ENCODE results near the gene SPATA2.
A peak's percentile ranks its signal among the peaks of the same experiment; 100 is the strongest.

SPATA2 gene

DNA sequence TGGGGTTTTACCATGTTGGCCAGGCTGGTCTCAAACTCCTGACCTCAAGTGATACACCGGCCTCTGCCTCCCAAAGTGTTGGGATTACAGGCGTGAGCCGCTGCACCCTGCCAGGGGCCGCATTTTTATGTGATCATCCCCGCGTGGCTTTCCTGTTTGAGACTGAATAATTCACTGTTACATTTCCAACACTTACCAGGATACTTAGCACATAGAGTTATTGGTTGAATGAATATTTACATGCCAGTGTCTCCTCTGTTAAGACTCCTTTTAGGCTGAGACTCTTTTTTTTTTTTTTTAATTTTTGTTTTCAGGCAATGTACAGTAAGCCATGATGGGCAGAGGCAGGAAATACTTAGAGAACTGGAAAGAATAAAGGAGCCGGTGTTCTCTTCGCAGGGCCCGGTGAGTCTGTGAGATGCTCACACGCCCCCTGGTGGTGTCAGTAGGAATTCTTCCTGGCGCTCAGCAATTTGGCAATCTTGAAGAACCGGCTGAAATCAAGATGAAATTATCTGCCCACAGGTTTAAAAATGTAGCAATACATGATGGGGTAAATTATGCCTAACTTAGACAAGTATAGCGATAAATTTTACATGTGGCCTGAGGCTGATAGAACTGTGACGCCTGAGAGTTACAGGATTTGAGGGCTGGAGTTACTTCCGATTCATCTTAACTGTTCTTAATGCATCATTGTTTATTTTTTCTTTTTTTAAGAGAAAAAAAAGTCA is 13.2 kb upstream of the SPATA2 start:
- peak; percentile 94 for DNase-seq

DNA sequence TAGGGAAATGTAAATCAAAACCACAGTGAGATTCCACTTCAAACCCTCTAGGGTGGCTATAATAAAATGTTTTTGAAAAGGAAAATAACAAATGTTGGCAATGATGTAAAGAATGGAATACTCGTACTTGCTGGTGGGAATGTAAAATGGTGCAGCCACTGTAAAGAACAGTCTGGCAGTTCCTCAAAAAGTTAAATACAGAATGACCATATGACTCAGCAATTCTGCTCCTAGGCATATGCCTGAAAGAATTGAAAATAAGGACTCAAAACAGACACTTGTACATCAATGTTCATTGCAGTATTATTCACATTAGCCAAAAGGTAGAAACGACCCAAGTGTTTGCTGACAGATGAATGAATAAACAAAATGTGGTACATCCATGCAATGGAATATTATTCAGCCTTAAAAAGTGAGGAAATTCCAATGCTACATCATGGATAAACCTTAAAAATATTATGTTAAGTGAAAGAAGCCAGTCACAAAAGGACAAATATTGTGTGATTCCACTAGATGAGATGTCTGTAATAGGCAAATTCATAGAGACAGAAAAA is 10.6 kb upstream of the SPATA2 start:
- DNase-seq = no peak

DNA sequence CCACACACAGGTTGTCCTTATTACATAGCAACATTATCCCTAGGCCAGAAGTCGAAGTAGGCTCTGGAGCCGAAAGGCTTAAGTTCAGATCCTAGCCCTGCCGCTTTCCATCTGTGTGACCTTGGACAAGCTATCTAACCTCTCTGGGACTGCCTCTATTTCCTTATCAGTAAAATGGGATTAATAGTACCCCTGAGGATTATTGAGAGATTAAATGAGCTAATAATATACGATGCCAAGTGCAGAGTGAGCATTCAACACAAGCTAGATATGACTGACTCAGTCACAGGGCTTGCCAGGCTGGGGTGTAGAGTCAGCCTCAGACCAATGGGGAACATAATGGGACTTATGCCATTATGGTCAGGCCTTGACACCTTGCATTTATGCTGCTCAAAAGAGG is 8.9 kb upstream of the SPATA2 start:
- no peak for DNase-seq

DNA sequence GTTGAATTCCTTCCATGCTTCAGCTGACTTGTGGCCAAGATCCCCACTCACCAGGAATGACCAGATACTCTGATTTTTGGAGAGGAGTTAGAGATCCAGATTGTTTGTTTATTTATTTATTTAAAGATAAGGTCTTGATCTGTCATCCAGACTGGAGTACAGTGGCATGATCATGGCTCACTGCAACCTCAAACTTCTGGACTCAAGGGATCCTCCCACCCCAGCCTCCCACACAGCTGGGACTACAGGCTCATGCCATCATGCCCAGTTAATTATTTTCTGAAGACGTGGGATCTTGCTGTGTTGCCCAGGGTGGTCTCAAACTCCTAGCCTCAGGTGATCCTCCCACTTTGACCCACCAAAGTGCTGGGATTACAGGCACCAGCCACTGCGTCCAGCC is 4.1 kb upstream of the SPATA2 start:
- DNase-seq = no peak

DNA sequence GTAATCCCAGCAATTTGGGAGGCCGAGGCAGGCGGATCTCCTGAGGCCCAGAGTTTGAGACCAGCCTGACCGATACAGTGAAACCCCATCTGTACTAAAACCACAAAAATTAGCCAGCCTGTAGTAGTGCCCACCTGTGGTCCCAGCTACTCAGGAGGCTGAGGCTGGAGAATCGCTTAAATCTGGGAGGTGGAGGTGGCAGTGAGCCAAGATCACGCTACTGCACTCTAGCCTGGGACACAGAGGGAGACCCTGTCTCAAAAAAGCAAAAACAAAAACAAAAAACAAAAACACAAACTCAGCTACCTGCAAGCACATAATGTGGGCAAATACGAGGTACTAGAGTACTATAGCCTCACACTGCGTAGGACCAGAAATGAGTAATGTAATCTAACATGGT is 3.7 kb upstream of the SPATA2 start:
- DNase-seq = no peak

DNA sequence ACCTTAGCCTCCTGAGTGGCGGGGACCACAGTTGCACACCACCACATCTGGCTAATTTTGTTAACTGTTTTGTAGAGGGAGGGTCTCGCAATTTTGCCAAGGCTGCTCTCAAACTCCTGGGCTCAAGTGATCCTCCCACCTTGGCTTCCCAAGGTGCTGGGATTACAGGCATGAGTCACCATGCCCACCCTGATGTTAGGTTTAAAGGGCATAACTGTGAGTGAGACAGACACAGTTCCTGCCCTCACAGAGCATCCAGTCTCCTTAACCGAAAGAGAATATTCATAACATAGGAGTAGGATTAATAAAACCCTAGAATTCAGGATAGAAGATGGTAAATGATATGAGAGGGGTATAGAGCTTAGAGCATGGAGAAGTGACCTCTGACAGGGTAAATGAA is 3.1 kb upstream of the SPATA2 start:
- DNase-seq = no peak

DNA sequence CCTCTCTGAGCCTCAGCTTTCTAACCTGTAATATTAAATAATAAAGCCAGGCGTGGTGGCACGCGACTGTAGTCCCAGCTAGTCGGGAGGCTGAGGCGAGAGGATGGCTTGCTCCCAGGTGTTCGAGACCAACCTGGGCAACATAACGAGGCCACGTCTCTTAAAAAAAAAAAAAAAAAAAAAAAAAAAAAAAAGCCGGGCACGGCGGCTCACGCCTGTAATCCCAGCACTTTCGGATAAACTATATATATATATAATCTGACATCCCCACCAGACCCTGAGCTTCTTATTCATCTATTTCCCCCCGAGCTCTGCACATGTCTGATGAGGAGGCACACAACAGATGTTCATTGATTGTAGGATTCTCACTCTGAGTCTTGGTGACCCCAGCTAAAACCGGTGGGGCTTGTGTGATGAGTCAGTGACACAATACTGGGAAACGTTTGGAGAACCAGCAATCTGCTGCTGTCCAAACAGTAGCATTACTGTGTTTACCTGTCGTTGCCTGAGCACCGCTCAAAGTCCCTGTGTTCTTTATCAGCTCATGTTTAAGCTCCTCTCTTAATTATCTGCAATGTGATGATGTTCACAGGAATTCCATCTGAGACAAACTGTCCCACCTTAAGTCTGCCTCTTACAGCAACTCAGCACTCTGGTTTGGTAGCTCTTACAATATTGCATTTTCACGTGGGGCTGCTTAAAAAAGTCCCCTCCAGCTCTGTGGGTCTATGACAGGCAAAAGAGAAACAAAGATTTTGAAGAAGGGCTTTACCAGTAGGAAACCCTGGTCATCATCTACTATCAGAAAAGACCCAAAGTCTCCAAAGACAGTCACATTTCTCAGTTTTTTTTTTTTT is 1.0 kb upstream of the SPATA2 start:
- DNase-seq = peak; percentile 39

DNA sequence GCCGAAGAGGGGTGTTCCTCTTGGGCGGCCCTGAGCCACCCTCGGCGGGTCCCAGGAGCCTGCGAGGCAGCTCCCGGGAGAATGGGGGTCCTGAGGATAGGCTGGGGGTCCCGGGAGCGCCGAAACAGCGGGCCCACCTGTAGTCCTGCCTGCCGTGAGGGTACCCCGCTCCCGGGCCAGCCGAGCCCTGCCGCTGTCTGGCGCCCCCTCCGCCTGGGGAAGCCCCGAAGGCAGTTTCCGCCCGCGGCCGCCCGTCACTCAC is 280 bp downstream of the SPATA2 start:
- no peak for DNase-seq

DNA sequence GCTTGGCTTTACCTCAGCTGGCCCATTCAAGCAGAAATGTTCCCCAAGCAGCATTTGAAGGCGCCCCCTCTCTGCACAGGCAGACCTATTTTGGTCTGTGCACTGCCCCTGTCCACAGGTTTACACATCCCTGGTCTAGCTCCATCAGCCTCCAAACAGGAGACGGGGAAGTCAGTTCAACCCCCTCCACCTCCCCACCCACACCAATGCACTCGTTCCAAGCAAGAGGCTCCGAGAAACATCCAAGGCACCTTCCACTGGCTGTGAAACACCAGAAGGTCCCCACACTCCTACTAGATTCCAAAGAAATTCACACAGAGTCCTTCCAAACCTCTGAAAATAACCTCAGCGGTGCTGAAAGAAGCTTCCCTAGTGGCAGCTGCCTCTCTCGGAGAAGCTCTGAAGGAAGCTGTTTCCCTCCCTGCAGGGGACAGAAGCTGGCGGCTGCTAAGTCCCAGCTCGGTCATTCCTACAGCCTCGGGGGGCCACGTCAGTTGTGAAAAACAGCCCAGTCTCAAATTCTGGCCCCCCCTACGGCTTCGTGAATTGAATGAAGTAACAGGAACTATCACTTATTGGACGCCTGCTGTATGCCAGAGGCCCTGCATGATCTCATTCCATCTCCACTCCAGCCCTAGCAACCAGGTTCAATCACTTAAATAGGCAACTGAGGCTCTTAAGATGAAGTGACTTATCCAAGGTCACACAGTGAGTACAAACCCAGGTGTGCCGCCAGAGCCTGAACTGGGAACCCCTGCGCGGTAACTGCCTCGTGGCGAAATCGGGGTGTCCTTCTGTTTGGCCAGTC is 815 bp downstream of the SPATA2 start:
- no peak for DNase-seq

DNA sequence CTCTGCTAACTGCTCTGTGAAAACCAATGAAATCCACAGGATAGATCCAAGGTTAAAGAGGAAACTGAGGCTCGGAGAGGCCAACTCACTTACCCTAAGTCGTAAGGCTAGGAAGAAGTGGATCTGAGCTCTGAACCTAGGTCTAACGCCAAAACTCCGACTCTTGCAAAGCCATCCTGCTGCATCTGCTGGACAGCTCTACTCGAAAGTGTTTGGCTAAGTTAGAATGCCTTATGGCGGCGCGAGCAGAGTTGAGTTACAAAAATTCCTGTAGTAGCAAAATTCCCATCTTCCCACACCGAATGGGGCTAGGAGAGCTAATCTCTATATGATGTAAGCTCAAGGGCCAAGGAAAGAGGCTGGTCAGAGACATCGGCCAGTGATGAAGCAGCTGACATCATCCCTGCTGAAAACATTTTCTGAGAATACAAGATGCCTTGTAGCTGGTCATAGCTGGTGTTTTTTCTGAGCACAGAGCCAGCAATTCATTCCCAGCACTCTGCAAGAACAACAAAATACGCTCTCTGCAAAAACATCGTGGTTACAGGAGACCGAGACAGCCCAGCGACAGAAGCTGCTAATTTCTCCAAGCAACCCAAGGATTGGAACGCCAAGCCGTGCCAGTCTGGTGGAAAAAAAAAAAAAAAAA is 1.8 kb downstream of the SPATA2 start:
- no peak for DNase-seq

DNA sequence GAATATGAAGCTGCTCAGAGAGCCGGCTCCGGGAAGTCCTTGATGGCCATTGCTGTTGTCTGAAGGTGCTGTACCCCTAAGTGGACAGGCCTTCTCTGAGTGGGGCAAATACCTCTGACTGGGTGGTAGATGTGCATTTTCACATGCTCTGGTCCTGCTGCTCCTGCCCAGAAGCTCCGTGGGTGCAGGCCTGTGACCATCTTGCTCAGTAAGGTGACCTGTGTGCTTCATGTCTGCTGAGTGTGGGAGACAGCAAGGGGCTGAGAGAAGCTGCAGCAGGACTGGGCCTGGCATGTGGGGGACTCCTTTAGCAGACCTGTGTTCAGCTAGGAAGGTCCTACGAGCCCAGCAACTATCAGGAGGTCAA is 5.0 kb downstream of the SPATA2 start:
- no peak for DNase-seq

DNA sequence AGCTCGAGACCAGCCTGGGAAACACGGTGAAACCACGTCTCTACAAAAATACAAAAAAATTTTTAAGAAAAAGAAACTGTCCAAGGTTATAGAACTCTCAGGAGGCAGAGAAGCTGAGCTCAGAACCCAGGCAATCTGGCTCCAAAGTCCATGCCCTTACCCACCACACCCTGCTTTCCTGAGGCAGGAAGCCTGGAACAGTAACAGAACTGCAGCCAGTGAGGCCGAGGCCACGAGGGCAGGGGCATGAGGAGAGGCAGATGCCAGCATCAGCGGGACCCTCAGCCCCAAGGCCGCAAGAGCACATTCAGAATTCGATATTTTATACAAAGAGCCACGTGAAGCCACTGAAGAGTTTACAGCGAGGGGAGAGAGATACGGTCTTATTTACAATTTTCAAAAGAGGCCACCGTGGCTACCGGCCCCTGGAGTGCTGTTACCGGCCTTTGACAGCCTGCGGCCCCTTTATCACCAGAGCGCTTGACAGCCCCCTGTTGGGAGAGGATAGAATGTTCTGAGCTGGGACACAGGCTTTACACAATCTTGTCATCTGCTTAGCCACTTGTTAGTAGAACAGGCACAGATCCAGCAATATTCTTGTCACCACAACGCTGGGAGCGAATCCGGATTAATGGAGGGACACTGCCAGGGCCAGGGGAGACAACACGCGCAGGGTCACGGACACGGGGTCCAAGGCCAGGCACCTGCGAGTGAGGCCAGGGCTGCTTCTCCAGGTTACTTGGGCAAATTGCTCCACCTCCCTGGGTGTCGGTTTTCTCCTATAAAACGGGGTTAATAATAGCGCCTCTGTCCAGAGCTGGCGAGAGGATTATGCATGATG is 5.6 kb downstream of the SPATA2 start:
- DNase-seq = peak; percentile 17

DNA sequence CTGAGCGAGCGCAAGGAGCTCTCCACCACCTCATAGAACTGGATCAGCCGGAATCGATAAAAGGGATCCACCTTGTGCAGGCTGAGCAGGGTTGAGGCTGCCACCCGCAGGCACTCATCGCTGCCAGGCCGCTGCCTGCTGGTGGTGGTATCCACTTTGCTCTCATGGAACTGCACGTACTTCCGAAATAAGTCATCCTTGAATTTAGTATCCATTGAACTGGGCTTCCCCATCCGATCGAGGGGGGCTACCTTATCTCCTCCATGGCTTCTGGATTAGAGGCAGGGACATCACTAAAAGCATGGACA is 7.1 kb downstream of the SPATA2 start:
- no peak for DNase-seq

DNA sequence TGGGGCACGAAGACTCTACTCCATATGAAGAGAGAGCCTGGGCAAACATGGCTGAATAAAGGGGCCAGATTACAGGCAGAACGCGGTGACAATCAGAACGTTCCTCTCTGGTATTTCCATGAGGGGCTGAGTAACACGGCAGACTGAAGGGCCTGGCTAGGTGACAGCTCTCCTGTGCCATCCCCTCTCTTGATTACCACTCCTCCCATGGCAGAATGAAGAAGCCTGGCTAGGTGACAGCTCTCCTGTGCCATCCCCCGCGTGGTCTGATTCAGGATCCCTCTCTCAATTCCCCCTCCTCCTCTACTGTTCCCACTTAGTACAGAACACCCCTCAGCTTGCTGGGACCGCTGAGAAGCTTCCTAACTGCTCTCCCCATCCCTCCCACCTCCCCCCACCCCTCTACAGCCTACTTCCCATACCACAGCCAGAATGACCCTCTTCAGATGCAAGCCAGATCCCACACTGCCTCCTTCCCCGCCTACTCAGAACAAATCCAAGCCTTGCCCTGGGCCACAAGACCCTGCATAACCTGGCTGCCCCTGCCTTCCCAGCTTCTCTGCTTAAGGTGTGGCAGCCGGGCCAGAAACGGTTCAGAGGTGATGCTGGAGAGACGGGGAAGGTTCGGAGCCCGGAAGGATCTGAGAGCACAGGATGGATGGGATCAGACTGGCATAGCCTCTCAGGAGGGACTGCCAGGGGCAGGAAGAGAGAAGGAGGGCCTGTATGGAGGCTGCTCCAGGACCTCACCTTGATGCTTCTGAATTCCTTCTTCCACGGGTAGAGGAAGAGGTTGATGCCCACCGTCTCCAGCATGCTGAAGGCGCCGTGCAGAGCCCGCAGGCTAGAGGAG is 7.7 kb downstream of the SPATA2 start:
- no peak for DNase-seq

DNA sequence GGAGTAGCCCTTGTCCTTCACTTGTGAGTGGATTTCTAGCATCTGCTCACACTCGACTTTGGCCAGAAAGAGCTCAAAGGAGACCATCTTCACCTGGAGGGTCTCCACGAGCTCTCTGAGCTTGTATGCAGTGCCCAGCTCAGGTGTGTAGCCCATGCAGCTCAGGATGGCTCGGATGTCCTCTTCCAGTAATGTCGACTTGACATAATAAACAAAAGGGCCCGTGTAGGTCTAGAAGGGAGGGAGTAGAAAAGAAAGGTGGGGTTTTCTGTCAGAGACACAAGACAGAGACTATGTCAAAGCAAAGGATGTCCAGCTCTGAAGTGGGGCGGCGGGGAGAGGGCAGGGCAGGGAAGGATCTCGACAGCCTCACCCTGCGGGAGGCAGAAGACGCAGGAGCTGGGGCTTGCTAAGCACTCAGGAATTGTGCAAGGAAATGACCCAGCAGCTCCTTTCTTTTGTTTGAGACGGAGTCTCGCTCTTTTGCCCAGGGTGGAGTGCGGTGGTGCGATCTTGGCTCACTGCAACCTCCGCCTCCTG is 8.6 kb downstream of the SPATA2 start:
- no peak for DNase-seq

DNA sequence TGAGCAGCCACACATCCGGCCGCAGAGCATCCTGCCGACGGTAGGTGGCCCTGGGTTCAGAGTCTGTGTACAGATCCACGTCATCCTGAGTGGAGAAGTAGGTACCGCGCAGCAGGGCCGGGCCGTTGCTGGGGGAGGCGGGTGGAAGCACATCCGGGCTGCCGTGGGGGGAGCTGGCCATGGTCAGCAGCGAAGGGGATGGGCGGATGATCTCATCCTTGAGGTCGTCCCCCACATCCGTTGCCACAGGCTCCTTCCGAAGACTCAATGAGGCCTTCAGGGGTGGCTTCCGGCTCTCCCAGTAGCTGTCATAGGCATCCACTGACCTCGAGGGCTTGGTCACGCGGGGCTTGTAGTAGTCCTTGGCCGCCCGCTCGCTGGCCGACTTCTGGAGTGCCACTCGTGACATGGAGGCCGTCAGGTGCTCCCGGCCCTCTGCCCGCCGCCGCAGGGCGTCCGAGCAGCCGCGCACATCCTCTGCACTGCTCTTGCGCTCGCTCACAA is 9.2 kb downstream of the SPATA2 start:
- DNase-seq = no peak

DNA sequence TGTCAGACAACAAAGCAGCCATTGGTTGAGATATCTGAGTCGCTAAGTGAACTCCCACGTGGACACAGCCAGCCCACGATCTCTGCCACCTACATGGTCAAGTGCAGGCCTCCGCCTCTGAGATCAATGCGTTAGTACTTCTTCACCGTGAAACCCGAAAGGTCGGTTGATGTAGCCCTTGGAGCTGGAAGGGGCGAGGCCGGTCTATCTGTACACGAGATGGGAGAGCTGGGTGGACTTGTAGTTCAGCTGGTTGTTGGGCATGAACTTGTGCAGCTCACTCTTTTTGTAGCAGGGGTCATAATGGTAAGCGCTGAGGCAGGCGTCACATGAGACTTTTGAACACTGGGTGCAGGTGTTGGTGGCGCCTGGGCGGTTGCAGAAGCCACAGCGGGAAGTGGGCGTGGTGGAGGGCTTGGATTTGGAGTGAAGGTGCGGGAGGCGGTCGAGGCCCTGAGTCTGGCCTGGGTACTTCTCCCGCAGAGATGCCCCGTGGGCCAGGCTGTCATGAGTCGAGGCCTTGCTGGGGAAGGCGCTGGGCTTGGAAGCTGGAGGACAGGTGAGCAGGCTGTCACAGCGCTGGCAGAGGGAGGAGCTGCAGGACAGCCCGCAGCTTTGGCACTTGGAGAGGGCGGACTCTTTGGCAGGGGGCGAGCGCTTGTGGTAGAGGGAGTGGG is 9.8 kb downstream of the SPATA2 start:
- no peak for DNase-seq

DNA sequence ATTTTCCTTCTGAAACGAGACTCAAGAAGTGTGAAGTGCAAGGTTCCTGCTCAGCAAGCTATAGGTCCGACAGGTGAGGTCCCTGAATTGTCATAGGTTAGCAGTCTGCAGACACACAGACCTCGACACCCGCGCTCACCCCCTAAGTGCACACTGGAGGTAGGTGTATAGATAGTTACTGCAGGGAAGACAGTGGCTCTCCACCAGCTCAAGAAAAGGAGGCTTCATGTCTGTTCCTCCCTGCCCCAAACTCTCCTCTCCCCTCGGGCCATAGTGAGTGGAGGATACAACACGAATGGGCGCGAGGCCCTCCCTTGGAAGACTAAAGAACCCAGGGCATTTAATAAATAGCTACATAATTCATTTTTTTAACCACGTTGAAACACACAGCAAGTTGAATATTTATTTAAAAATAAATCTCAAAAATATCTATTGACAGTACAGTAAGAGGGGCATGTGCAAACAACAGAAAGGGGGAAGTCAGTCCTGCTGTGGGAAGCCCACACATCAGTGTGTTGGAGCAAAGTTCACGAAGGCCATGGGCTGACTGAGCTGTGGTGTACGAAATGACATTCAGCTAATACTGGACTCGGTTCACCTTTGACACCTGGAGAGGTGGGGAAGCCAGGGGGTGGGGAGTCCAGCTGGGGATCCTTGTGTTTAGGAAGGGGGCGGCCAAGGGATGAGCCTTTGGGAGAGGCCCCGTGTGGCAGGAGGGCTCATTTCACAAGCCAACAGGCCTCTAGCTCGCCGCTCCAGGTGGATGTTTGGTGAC is 10.7 kb downstream of the SPATA2 start:
- no peak for DNase-seq

DNA sequence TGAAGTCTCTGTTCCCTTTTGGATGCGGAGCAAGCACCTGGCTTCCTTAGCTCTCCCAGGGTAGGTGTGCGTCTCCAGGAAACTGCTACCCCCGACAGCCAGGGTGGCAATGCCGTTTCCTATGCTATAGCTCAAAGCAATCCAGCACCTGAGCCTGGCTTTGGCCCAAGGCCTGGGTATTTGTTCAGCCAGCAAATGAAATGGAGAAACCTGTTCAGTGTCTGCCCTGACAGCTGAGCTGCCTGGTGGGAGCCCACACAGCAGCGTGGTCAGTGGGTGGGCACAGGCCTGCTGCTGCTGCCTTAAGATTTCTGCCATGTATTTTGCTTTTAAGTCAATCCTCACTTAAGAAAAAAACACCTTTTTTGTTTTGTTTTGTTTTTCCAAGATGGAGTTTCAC is 13.7 kb downstream of the SPATA2 start:
- no peak for DNase-seq
